Measurements from ENCODE around the gene AUTS2.

The AUTS2 gene

GRCh38 chr7:69728304-69728703, 130.0 kb downstream of the AUTS2 start:
- DNase-seq, result no peak

DNA sequence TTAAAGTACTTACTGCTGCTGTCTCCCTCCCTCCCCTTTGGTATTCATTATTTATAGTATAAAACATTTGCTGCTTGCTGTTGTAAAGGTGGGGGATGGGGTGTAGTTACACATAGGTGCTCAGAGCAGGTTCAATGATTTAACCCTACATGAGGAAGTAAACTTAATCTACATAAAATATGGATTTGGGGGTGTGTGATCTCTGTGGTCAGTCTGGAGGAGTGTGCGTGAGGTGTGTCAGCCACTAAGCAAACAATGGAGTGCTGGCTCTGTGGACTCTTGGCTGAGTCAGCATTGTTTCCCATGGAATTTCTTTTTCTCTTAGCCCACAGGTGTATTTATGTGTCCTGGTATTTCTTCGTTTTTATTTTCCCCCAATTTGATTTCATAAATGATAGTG, 133.9 kb downstream of the AUTS2 start:
- no peak for DNase-seq

- no peak for DNase-seq
Observed at GRCh38 chr7:69735582-69735981, 137.3 kb downstream of the AUTS2 start.

GRCh38 chr7:69736126-69736810, 138.0 kb downstream of the AUTS2 start:
- DNase-seq, result no peak

GRCh38 chr7:69738396-69738951, 140.2 kb downstream of the AUTS2 start:
- no peak for DNase-seq

DNA sequence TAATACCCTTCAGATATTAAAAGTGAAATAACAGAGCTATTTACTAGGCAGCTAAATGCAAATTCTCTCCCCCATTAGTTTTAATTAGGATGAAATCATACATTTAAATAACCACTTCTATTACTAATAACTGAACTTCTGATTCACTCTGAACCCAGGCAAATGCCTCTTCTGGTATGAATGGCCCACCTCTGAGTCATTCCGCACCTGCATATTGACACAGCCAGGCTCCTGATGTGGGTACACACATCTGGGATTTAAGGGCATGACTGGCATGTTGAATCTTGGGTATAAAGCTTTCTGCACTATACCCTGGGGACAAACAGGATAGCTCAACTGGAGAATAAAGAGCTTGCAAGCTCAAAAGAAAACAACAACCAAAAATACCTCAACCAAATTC, 140.9 kb downstream of the AUTS2 start:
- DNase-seq, result no peak

GRCh38 chr7:69739931-69740431, 141.7 kb downstream of the AUTS2 start:
- DNase-seq, result peak in 9 of 14 donors; percentile 1 to 31 (median 8)

DNA sequence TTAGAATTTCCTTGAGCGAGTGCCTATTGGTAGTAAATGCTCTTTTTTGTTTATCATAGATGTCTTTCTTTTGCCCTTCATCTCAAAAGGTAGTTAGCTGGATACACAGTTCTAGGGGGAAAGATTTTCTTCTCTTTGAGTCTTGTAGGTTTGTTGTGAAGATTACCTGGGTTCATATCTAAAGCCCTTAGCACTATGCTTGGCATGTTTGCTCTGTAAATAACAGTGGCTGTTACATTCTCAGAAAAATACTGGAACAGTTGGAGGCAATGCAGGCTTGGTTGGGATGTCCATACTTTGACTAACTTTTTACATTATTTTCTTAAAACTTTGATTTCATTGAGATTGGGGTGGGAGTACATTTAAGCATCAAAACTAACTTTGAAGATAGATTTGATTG, 144.0 kb downstream of the AUTS2 start:
- DNase-seq, result no peak

DNA sequence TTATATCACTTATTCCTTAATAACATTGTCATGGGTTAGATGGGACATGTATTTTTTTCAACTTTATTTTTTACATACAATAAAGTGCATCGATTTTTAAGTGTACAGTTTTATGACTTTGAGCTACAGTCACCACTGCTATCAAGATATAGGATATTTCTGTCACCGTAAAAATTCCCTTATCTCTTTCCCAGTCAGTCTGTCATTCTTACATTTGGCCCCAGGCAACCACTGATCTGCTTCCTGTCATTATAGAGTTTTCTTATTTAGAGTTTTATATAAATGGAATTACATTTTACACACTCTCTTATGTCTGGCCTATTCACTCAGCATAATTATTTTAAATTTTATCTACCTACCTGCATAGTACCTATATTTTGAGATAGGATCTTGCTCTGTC, 145.2 kb downstream of the AUTS2 start:
- DNase-seq, result no peak

- no peak for DNase-seq
Observed at GRCh38 chr7:69744026-69744425, 145.8 kb downstream of the AUTS2 start.

DNA sequence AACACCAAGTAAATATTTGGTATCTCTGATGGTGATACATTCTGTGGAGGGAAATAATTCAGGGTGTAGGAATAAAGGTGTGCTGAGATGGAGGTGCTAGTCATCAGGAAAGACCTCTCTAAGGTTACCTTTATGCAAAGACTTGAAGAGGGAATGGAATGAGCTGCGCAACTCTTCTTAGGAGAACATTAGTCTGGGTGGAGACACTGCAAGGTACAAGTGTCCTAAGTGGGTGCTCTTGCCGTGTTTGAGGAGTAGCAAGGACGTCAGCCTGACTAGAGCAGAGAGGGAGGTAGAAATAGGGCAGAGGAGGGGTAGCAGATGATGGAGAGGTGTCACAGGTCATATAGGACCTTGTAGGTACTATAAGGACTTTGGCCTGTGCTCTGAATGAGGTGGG, 148.1 kb downstream of the AUTS2 start:
- no peak for DNase-seq

GRCh38 chr7:69747144-69747543, 148.9 kb downstream of the AUTS2 start:
- no peak for DNase-seq

DNA sequence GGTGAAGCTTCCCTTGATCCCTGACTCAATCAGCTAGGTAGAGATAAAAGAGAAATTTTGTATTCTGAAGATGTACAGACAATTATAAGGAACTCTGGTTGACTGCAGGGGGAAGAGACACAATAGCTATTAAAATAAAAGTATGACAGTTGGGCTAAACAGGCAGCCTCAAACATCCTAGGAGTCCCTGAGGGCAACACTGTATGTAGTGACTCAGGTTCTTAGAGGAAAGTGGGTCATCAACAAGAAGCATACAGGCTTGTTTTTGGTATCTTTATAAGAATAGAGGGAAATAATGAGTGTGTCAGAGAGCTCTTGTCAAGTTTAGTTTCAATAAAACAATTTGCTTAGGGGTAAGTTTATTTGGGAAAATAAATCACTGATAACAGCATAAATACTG, 150.3 kb downstream of the AUTS2 start:
- DNase-seq, result no peak

- DNase-seq, result no peak
Observed at GRCh38 chr7:69749372-69749979, 151.2 kb downstream of the AUTS2 start.

DNA sequence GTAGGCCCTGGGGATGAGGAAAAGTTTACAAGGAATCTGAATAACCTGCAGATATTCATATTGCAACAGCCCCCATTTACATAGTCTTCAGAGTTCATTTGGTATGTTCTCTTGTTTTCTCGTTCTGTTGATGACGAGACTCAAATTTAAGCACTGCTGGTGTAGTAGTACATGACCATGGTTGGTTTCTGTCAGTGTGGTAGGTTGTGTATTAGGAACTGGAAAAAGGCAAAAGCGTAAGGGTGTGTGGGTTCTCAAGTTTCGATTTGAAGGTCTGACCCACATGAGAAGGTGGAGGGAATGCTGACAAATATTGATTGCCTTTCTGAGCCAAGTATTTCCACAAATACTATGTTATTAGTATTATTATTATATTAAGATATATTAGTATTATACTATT, 151.7 kb downstream of the AUTS2 start:
- no peak for DNase-seq

- no peak for DNase-seq
Observed at GRCh38 chr7:69751026-69751425, 152.8 kb downstream of the AUTS2 start.

DNA sequence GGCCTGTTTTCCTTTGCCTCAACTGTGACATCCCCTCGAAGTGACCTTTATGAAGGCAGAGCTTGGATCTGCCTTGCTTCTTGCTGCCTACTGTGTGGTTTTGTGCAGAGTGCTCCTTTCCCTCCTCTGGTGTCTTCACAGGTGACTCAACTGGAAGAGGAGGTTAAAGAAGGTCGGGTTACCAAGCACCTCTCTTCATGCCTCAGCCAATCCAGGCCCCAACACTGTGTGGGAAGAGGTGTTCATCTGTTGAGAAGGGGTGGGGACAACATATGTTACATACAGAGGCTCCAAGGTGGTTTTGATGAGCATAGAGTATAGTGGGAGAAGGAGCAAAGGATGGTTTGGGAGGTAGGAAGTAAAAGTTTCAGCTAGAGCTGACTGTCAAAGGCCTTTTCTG, 155.7 kb downstream of the AUTS2 start:
- no peak for DNase-seq

DNA sequence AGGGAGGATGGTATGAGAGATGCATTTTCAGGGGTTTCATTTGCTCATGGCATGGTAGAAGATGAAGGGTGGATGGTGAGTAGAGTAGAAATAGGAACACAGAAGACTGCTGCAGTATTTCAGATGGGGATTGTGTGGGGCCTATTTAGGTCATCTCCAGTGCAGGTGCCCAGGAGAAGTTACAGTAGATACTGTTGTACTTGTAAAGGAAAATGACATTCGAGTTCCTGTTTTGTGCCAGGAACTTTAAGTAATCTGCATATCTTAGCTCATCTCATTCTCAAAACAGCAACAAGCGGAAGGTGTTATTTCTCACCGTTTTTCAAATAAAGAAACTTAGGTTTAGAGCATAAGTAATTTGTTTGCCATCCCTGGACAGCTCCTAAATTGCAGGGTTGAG, 156.2 kb downstream of the AUTS2 start:
- DNase-seq, result no peak

DNA sequence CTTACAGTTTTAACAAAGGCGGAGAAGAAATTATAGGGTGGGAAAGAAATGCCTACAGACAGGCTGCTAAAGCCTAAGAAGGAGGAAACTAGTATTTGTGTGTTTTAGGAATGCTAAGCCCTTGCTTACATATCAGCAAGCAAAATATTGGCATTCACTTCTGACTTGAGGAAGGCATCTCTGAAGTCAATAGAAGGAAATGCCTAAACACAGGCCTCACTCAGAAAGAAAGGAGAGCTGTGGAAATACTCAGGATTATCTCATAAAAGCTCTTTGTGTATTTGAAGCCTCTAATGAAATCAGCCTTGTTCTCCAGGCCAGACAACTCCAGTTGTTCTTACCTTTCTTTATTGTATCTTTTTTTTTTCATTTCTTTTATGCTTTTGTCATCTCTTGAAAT, 158.0 kb downstream of the AUTS2 start:
- no peak for DNase-seq

- DNase-seq, result no peak
Observed at GRCh38 chr7:69757528-69757927, 159.3 kb downstream of the AUTS2 start.

- DNase-seq, result no peak
Observed at GRCh38 chr7:69757981-69758430, 159.7 kb downstream of the AUTS2 start.

- DNase-seq, result no peak
Observed at GRCh38 chr7:69759373-69759772, 161.1 kb downstream of the AUTS2 start.

DNA sequence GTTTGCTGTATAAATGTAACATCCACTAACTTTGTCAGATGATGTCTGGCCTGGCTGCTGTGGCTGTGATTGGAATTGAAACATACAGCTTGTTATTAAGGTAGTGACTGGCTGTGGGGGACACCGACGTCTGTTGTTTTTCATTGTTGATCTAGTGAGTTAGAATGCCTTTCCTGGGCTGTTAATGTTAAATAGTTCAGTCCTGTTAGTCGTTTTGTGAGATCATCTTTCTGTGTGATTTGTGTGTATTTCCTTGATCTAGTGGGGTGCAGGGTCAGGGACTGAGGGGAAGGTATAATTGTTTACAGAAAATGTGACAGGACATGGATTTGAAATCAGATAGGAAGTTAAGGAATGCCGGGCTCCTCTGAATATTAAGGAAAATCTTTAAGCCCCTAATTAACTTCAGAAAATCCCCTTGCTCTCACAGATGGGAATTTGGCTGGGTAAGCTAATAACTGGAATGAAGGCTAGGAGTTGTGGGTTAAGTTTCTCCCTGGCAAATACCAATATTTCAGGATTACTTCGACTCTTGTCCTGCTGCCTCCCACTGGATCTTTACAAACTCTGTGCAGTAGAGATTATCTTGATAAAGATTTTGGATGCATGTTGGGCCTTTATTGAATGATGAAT, 163.1 kb downstream of the AUTS2 start:
- no peak for DNase-seq
